ENCODE data around the gene DNMT1. TPM values are rescaled to one million over a fixed set of nuclear protein-coding genes. Genes with fewer than 3 reads are reported as not detected.

The DNMT1 gene
- polyA plus RNA-seq, 1 of the 3 experiments (the other 2 are of a cell fraction), result 58.3 TPM

- POLR2A ChIA-PET, result no interaction called here
- H3K27ac ChIP-seq (ENCODE audit: low read depth in 2 of 2, low read length in 1 of 2), result no peak overlapping the region
- H3K4me1 ChIP-seq (ENCODE audit: control insufficient read depth in 1 of 2, insufficient read depth in 2 of 2, low read depth in 1 of 2, low read length in 1 of 2), result peaks cover 0 to 33% of the 10 kb centered on the region in 2 experiments; a peak in 1 of 4 replicates
- no peaks in the 10 kb centered on the region for H3K27me3 ChIP-seq (ENCODE audit: insufficient read depth)
- 0 out of 2 replicates have a peak, but pooled peaks cover 4% of the 10 kb centered on the region for H3K79me2 ChIP-seq (ENCODE audit: insufficient read depth)
- DNase-seq, result no peak
- no peaks in the 10 kb centered on the region for H3K9me3 ChIP-seq
- H2AFZ ChIP-seq (ENCODE audit: low read depth), result no peak overlapping the region
- no peak for TF ChIP-seq TEAD4 (IDR thresholded peaks at IDR 0.05; ENCODE audit: borderline replicate concordance, insufficient read depth)
- TF ChIP-seq TAF1 (IDR thresholded peaks at IDR 0.05; ENCODE audit: borderline replicate concordance, low read depth, low read length), result no peak
- TF ChIP-seq RAD21 (IDR thresholded peaks at IDR 0.05; ENCODE audit: low read length), result no peak
- TF ChIP-seq FOXJ3 (CRISPR knock-in tag; IDR thresholded peaks at IDR 0.05), result no peak
- no peak for TF ChIP-seq MXI1 (IDR thresholded peaks at IDR 0.05; ENCODE audit: low read depth, low read length)
- TF ChIP-seq GABPA (IDR thresholded peaks at IDR 0.05; ENCODE audit: low read depth), result no peak
- no peak for TF ChIP-seq SIN3A (IDR thresholded peaks at IDR 0.05; ENCODE audit: borderline replicate concordance, low read depth, low read length)
- no peak for TF ChIP-seq RFX5 (IDR thresholded peaks at IDR 0.05; ENCODE audit: low read length)
- no peak for TF ChIP-seq NRF1 (IDR thresholded peaks at IDR 0.05; ENCODE audit: low read depth, low read length)
- TF ChIP-seq USF1 (IDR thresholded peaks at IDR 0.05; ENCODE audit: borderline replicate concordance, low read depth), result no peak
- no peak for TF ChIP-seq RXRA (IDR thresholded peaks at IDR 0.05; ENCODE audit: borderline replicate concordance, low read depth)
- TF ChIP-seq YY1 (IDR thresholded peaks at IDR 0.05; ENCODE audit: low read depth), result no peak
- no peak for TF ChIP-seq MEF2A (IDR thresholded peaks at IDR 0.05; ENCODE audit: borderline replicate concordance, low read depth)
- no peak for TF ChIP-seq ELF1 (IDR thresholded peaks at IDR 0.05)
- TF ChIP-seq GATA2 (CRISPR knock-in tag; IDR thresholded peaks at IDR 0.05), result no peak
- TF ChIP-seq TCF12 (IDR thresholded peaks at IDR 0.05), result no peak
- no peak for TF ChIP-seq CHD2 (IDR thresholded peaks at IDR 0.05; ENCODE audit: low read length, partially characterized antibody)
- H3K9me2 ChIP-seq, result no peaks in the 10 kb centered on the region
- no peak overlapping the region for H3K4me2 ChIP-seq
- H3K4me3 ChIP-seq (ENCODE audit: low read depth in 2 of 2, low read length in 1 of 2), result no peak overlapping the region
- CTCF ChIA-PET, result interaction anchor here (1.4 kb wide), 1 partner anchor 15 kb away, joined by 7 read pairs; no protein-coding TSS in a partner anchor
- 98% methylated on average over 25 of the region's 39 CpGs for WGBS (ENCODE audit: low lambda C conversion rate)
- no peak overlapping the region for H3K9ac ChIP-seq
- H3K36me3 ChIP-seq (replicated peaks in 1 of 2; ENCODE audit: control insufficient read depth in 1 of 2, insufficient read depth in 2 of 2, low read length in 1 of 2), result peaks cover 33 to 63% of the 10 kb centered on the region in 2 experiments
- H4K20me1 ChIP-seq (ENCODE audit: insufficient read depth), result no peaks in the 10 kb centered on the region
- H3F3A ChIP-seq (replicated peaks; ENCODE audit: insufficient read depth), result peaks cover 9% of the 10 kb centered on the region
These were observed 59.0 kb downstream of the DNMT1 start for GRCh38 chr19:10135551-10136334.

GRCh38 chr19:10134040-10134439 lies 60.7 kb downstream of the DNMT1 start:
- H3K36me3 ChIP-seq (replicated peaks in 1 of 2; ENCODE audit: control insufficient read depth in 1 of 2, insufficient read depth in 2 of 2, low read length in 1 of 2), result peaks cover 33 to 50% of the 10 kb centered on the region in 2 experiments
- H3K4me3 ChIP-seq (ENCODE audit: low read depth in 2 of 2, low read length in 1 of 2), result no peak overlapping the region
- H3K9me3 ChIP-seq, result no peaks in the 10 kb centered on the region
- no peak overlapping the region for H3K4me2 ChIP-seq
- 71% methylated on average over 4 of the region's 9 CpGs for WGBS (ENCODE audit: low lambda C conversion rate)
- H4K20me1 ChIP-seq (ENCODE audit: insufficient read depth), result no peaks in the 10 kb centered on the region
- H3K9ac ChIP-seq, result no peak overlapping the region
- no peak for DNase-seq
- H3K9me2 ChIP-seq, result no peaks in the 10 kb centered on the region
- ChIA-PET CTCF (interaction anchor here (1.9 kb wide), 1 partner anchor 116 kb away, joined by 6 read pairs; no protein-coding TSS in a partner anchor), POLR2A (no interaction called here)
- H3F3A ChIP-seq (replicated peaks; ENCODE audit: insufficient read depth), result peaks cover 9% of the 10 kb centered on the region
- peaks cover 0 to 22% of the 10 kb centered on the region in 2 experiments; a peak in 1 of 4 replicates for H3K4me1 ChIP-seq (ENCODE audit: control insufficient read depth in 1 of 2, insufficient read depth in 2 of 2, low read depth in 1 of 2, low read length in 1 of 2)
- H3K79me2 ChIP-seq (ENCODE audit: insufficient read depth), result 0 out of 2 replicates have a peak, but pooled peaks cover 4% of the 10 kb centered on the region
- no peak overlapping the region for H2AFZ ChIP-seq (ENCODE audit: low read depth)
- H3K27ac ChIP-seq (ENCODE audit: low read depth in 2 of 2, low read length in 1 of 2), result no peak overlapping the region
- no peaks in the 10 kb centered on the region for H3K27me3 ChIP-seq (ENCODE audit: insufficient read depth)
- no peak for TF ChIP-seq PBX3 (IDR thresholded peaks at IDR 0.05)
- TF ChIP-seq TCF12 (IDR thresholded peaks at IDR 0.05), result no peak
- TF ChIP-seq MEF2A (IDR thresholded peaks at IDR 0.05; ENCODE audit: borderline replicate concordance, low read depth), result no peak
- TF ChIP-seq CHD2 (IDR thresholded peaks at IDR 0.05; ENCODE audit: low read length, partially characterized antibody), result no peak
- no peak for TF ChIP-seq POLR2AphosphoS5 (IDR thresholded peaks at IDR 0.05; ENCODE audit: low read depth, low read length)
- TF ChIP-seq ELF1 (IDR thresholded peaks at IDR 0.05), result no peak
- TF ChIP-seq RXRA (IDR thresholded peaks at IDR 0.05; ENCODE audit: borderline replicate concordance, low read depth), result no peak
- TF ChIP-seq RCOR1 (IDR thresholded peaks at IDR 0.05; ENCODE audit: low read length), result no peak
- no peak for TF ChIP-seq FOSL2 (IDR thresholded peaks at IDR 0.05; ENCODE audit: borderline replicate concordance, low read depth)
- TF ChIP-seq CTCF (IDR thresholded peaks at IDR 0.05), result no peak
- no peak for TF ChIP-seq TAF1 (IDR thresholded peaks at IDR 0.05; ENCODE audit: borderline replicate concordance, low read depth, low read length)
- no peak for TF ChIP-seq IRF3 (IDR thresholded peaks at IDR 0.05; ENCODE audit: low read depth, low read length)
- TF ChIP-seq SMC3 (IDR thresholded peaks at IDR 0.05; ENCODE audit: low read depth, low read length), result no peak

Data from SK-N-SH (cell line).